Vagina (tissue), 2 donors: ENCODE measurements around the gene FIGN.

Experiments used
- CTCF ChIP-seq, 3 experiments: fragments of 450-650 bp in 2 of 3; fragments of 200-600 bp in 1 of 3; sonication (generic) in 1 of 3; IDR thresholded peaks; one replicate each; pipeline ENCODE4 v1.5.1; 2017 to 2019; ENCODE audit warnings: antibody characterized with exemption in 3 of 3, mild to moderate bottlenecking in 2 of 3, moderate library complexity in 2 of 3
- POLR2A ChIP-seq, 2 donors: fragments of 450-650 bp; IDR thresholded peaks; one replicate each; pipeline ENCODE4 v1.6.1; 2017; ENCODE audit warnings: antibody characterized with exemption in 2 of 2, mild to moderate bottlenecking in 2 of 2, moderate library complexity in 2 of 2
- POLR2AphosphoS5 ChIP-seq, 2 donors: sonication (generic); formaldehyde crosslinking; IDR thresholded peaks; one replicate each; pipeline ENCODE4 v1.9.0; 2017; ENCODE audit warnings: antibody characterized with exemption in 2 of 2, mild to moderate bottlenecking in 2 of 2, low read depth in 1 of 2; ENCODE audit not compliant: insufficient read depth in 1 of 2

- TF ChIP-seq CTCF (IDR thresholded peaks at IDR 0.05) (no peak), POLR2A (IDR thresholded peaks at IDR 0.05) (no peak), POLR2AphosphoS5 (IDR thresholded peaks at IDR 0.05; ENCODE audit: insufficient read depth in 1 of 2, low read depth in 1 of 2) (no peak)
Measured at GRCh38 chr2:163686289-163686688, 49.5 kb downstream of the FIGN start.
